H1 (cell line): ENCODE results near the gene C3orf52. TPM values are rescaled to one million over a fixed set of nuclear protein-coding genes. Genes with fewer than 3 reads are reported as not detected.

Experiments used
- CTCF ChIA-PET: fragments of 300-600 bp; sonication (Branson Sonifier 250); formaldehyde crosslinking; loops from one replicate; lab custom pipeline; 2021; ENCODE audit not compliant: partially characterized antibody; lab: Charles Lee
- POLR2A ChIA-PET: fragments of 300-600 bp; sonication (Branson Sonifier 250); formaldehyde crosslinking; loops from one replicate; lab custom pipeline; 2021; ENCODE audit warnings: inconsistent platforms; ENCODE audit not compliant: partially characterized antibody; lab: Charles Lee
- DNase-seq, 2 experiments: peaks; one replicate each; pipeline versions ENCODE4 v3.0.0 to v3.0.0-alpha.2; 2010 to 2022; ENCODE audit warnings: low spot score in 2 of 2, low read depth in 1 of 2, mixed read lengths in 1 of 2
- FAIRE-seq: peaks from 2 replicates; lab custom pipeline; 2011; peaks lifted over from hg19 to GRCh38; lab: Jason Lieb, UNC
- H2AFZ ChIP-seq: 2 replicates; pipeline ENCODE4 v1.8.1; 2012; ENCODE audit warnings: low read length, inconsistent platforms
- H2AK5ac ChIP-seq: 2 replicates; pipeline ENCODE4 v1.6.1; 2013; ENCODE audit warnings: low read depth, low read length
- H2BK120ac ChIP-seq: replicated peaks from 2 replicates; pipeline ENCODE3; 2013; ENCODE audit warnings: low read depth, low read length, inconsistent platforms
- H2BK12ac ChIP-seq: 2 replicates; pipeline ENCODE4 v1.6.1; 2013; ENCODE audit warnings: low read depth, low read length
- H2BK15ac ChIP-seq: 2 replicates; pipeline ENCODE4 v1.6.1; 2013; ENCODE audit warnings: low read length
- H2BK20ac ChIP-seq: 2 replicates; pipeline ENCODE4 v1.6.1; 2013; ENCODE audit warnings: low read length
- H2BK5ac ChIP-seq: 2 replicates; pipeline ENCODE4 v1.6.1; 2013; ENCODE audit warnings: low read depth, low read length
- H3K14ac ChIP-seq: 2 replicates; pipeline ENCODE4 v1.6.1; 2013; ENCODE audit warnings: inconsistent platforms; ENCODE audit not compliant: insufficient read length
- H3K18ac ChIP-seq: 2 replicates; pipeline ENCODE4 v1.6.1; 2013; ENCODE audit warnings: low read length; ENCODE audit errors: extremely low read depth
- H3K23ac ChIP-seq: 2 replicates; pipeline ENCODE4 v1.6.1; 2013; ENCODE audit warnings: inconsistent platforms; ENCODE audit not compliant: insufficient read length
- H3K23me2 ChIP-seq: 2 replicates; pipeline ENCODE4 v1.6.1; 2013; ENCODE audit warnings: low read depth, low read length
- H3K27ac ChIP-seq: 2 replicates; pipeline ENCODE4 v1.6.1; 2011; ENCODE audit warnings: low read depth, low read length, inconsistent platforms
- H3K27me3 ChIP-seq, 4 experiments: replicated peaks in 1 of 4; 1 replicate in 1 of 4; 2 replicates in 3 of 4; pipeline versions ENCODE4 v1.6.1 to v1.8.1; 2011 to 2013; ENCODE audit warnings: low read length in 3 of 4, mild to moderate bottlenecking in 3 of 4, inconsistent platforms in 2 of 4, mixed read lengths in 2 of 4, moderate library complexity in 1 of 4; ENCODE audit not compliant: control insufficient read depth in 3 of 4, insufficient read depth in 3 of 4; ENCODE audit errors: extremely low read depth in 1 of 4
- H3K36me3 ChIP-seq, 4 experiments: 2 replicates each; pipeline versions ENCODE4 v1.6.1 to v1.8.1; 2011 to 2013; ENCODE audit warnings: mild to moderate bottlenecking in 4 of 4, low read length in 3 of 4, moderate library complexity in 2 of 4, control low read depth in 1 of 4, inconsistent platforms in 1 of 4; ENCODE audit not compliant: insufficient read depth in 4 of 4, control insufficient read depth in 2 of 4
- H3K4ac ChIP-seq: replicated peaks from 2 replicates; pipeline ENCODE3; 2013; ENCODE audit warnings: low read length, low read depth, mixed read lengths, inconsistent platforms; ENCODE audit not compliant: insufficient read length
- H3K4me1 ChIP-seq, 4 experiments: replicated peaks in 1 of 4; 1 replicate in 1 of 4; 2 replicates in 3 of 4; pipeline versions ENCODE4 v1.6.1 to v1.8.1; 2011 to 2013; ENCODE audit warnings: low read length in 3 of 4, inconsistent platforms in 2 of 4, mixed read lengths in 1 of 4; ENCODE audit not compliant: insufficient read depth in 4 of 4, control insufficient read depth in 3 of 4
- H3K4me2 ChIP-seq, 2 experiments: 2 replicates each; pipeline versions ENCODE4 v1.6.1 to v1.8.1; 2011 to 2013; ENCODE audit warnings: low read depth in 2 of 2, low read length in 2 of 2, control low read depth in 1 of 2, inconsistent platforms in 1 of 2, mild to moderate bottlenecking in 1 of 2; ENCODE audit not compliant: insufficient read depth in 1 of 2
- H3K4me3 ChIP-seq, 4 experiments: fragments of 200-600, 300-600 bp in 1 of 4; sonication (generic), shearing (Covaris generic), sonication (Bioruptor Twin) in 1 of 4; 2 replicates each; pipeline versions ENCODE4 v1.5.1 to v1.8.1; 2011 to 2016; ENCODE audit warnings: low read length in 4 of 4, low read depth in 3 of 4, control low read depth in 2 of 4, inconsistent platforms in 2 of 4, mild to moderate bottlenecking in 2 of 4, mixed read lengths in 1 of 4, moderate library complexity in 1 of 4; ENCODE audit not compliant: insufficient read depth in 2 of 4; ENCODE audit errors: extremely low read depth in 1 of 4
- H3K56ac ChIP-seq: replicated peaks from 2 replicates; pipeline ENCODE3; 2013; ENCODE audit warnings: low read depth, mild to moderate bottlenecking, mixed read lengths, low read length, inconsistent platforms; ENCODE audit not compliant: insufficient read length
- H3K79me1 ChIP-seq: 2 replicates; pipeline ENCODE4 v1.6.1; 2013; ENCODE audit warnings: low read depth, low read length, control low read depth
- H3K79me2 ChIP-seq, 2 experiments: 2 replicates each; pipeline versions ENCODE4 v1.6.1 to v1.8.1; 2012 to 2013; ENCODE audit warnings: low read length in 2 of 2, mild to moderate bottlenecking in 2 of 2, inconsistent platforms in 1 of 2; ENCODE audit not compliant: insufficient read depth in 2 of 2, control insufficient read depth in 1 of 2
- H3K9ac ChIP-seq, 4 experiments: replicated peaks in 1 of 4; 1 replicate in 1 of 4; 2 replicates in 3 of 4; pipeline versions ENCODE4 v1.6.1 to v1.8.1; 2011 to 2013; ENCODE audit warnings: low read depth in 3 of 4, low read length in 3 of 4, control low read depth in 2 of 4, mild to moderate bottlenecking in 2 of 4, moderate library complexity in 2 of 4, inconsistent platforms in 1 of 4; ENCODE audit errors: extremely low read depth in 1 of 4
- H3K9me3 ChIP-seq, 2 experiments: 2 replicates each; pipeline versions ENCODE4 v1.6.1 to v1.8.1; 2012 to 2013; ENCODE audit warnings: mild to moderate bottlenecking in 2 of 2, moderate library complexity in 2 of 2, control low read depth in 1 of 2, inconsistent platforms in 1 of 2, low read depth in 1 of 2, low read length in 1 of 2, mixed read lengths in 1 of 2; ENCODE audit not compliant: insufficient read depth in 2 of 2
- H4K20me1 ChIP-seq, 2 experiments: replicated peaks in 1 of 2; 2 replicates each; pipeline versions ENCODE3 to v1.8.1; 2011 to 2013; ENCODE audit warnings: inconsistent platforms in 2 of 2, low read length in 2 of 2, mild to moderate bottlenecking in 1 of 2; ENCODE audit not compliant: insufficient read depth in 2 of 2, control insufficient read depth in 1 of 2
- H4K5ac ChIP-seq: 2 replicates; pipeline ENCODE4 v1.6.1; 2013; ENCODE audit warnings: low read length, low read depth, mixed read lengths, inconsistent platforms; ENCODE audit not compliant: insufficient read length
- H4K8ac ChIP-seq: 2 replicates; pipeline ENCODE4 v1.8.0; 2013; ENCODE audit warnings: mild to moderate bottlenecking, moderate library complexity, low read length, inconsistent platforms; ENCODE audit not compliant: insufficient read depth; ENCODE audit errors: extremely low read depth
- H4K91ac ChIP-seq: replicated peaks from 2 replicates; pipeline ENCODE3; 2013; ENCODE audit warnings: low read length, mixed read lengths, inconsistent platforms; ENCODE audit not compliant: insufficient read length
- CTCF ChIP-seq, 3 experiments: IDR thresholded peaks; 1 replicate in 2 of 3; 2 replicates in 1 of 3; pipeline versions ENCODE4 v1.5.1 to v1.6.1; 2011; ENCODE audit warnings: low read length in 3 of 3, mild to moderate bottlenecking in 3 of 3, inconsistent platforms in 2 of 3, low read depth in 1 of 3, moderate library complexity in 1 of 3; ENCODE audit not compliant: insufficient read depth in 1 of 3; ENCODE audit errors: control extremely low read depth in 1 of 3
- KDM5A ChIP-seq: fragments of 200-600 bp; IDR thresholded peaks from 2 replicates; pipeline ENCODE4 v1.7.1; 2012; ENCODE audit warnings: mild to moderate bottlenecking, low read length, inconsistent platforms, mixed read lengths
- RAD21 ChIP-seq, 2 experiments: IDR thresholded peaks in 1 of 2; conservative IDR thresholded peaks in 1 of 2; 2 replicates each; pipeline ENCODE4 v1.6.1; 2011; ENCODE audit warnings: low read depth in 2 of 2, low read length in 2 of 2, improper control_type of control experiment in 1 of 2, inconsistent platforms in 1 of 2, mild to moderate bottlenecking in 1 of 2, moderate library complexity in 1 of 2
- RBBP5 ChIP-seq: IDR thresholded peaks from 2 replicates; pipeline ENCODE4 v1.7.1; 2012; ENCODE audit warnings: low read depth, mild to moderate bottlenecking, inconsistent platforms, low read length, moderate library complexity, borderline replicate concordance
- SIN3A ChIP-seq, 2 experiments: IDR thresholded peaks in 1 of 2; conservative IDR thresholded peaks in 1 of 2; 2 replicates each; pipeline ENCODE4 v1.6.1; 2011 to 2012; ENCODE audit warnings: low read length in 2 of 2, improper control_type of control experiment in 1 of 2, low read depth in 1 of 2, mild to moderate bottlenecking in 1 of 2
- TEAD4 ChIP-seq: IDR thresholded peaks from 2 replicates; pipeline ENCODE4 v1.6.1; 2012; ENCODE audit warnings: low read depth, low read length, inconsistent platforms, mixed read lengths
- USF2 ChIP-seq: IDR thresholded peaks from 2 replicates; pipeline ENCODE4 v1.6.1; 2011; ENCODE audit warnings: low read length, improper control_type of control experiment
- WGBS, 2 experiments: shearing (Covaris generic) in 1 of 2; methylation state at CpG; one replicate each; pipeline versions ENCODE4 v1.1.6 to v1.1.7; 2013 to 2015; ENCODE audit warnings: low lambda C conversion rate in 2 of 2, mixed read lengths in 2 of 2, inconsistent platforms in 1 of 2, low coverage in 1 of 2, missing lambda C conversion rate in 1 of 2; ENCODE audit not compliant: insufficient replicate concordance in 2 of 2, insufficient coverage in 1 of 2, insufficient read length in 1 of 2; ENCODE audit errors: extremely low coverage in 1 of 2, missing lambda C conversion rate in 1 of 2; 5-methylcytosine and 5-hydroxymethylcytosine counted together
- polyA plus RNA-seq, 7 experiments: library from polyadenylated mRNA; depleted of rRNA in 3 of 7; stranded (reverse) in 5 of 7; unstranded in 2 of 7; fragments of >200 nt in 5 of 7; fragments of 200-250 nt in 2 of 7; gene quantifications; 1 replicate in 5 of 7; 2 replicates in 1 of 7; 4 replicates in 1 of 7; pipeline versions ENCODE4 v1.2.1 to v1.2.3, GENCODE V29; 2011 to 2013; ENCODE audit warnings: missing spikeins in 2 of 7, mixed read lengths in 2 of 7
- total RNA-seq: library from RNA; stranded (reverse); fragmentation: NEBNext Ultra II Directional; extraction: Animal tissue kit (Norgen Biotek cat#: 25700); gene quantifications from 2 replicates; pipeline ENCODE4 v1.2.1, GENCODE V29; 2021
- TF ChIP-seq, protein P1 (sequence below): IDR thresholded peaks from 2 replicates; pipeline ENCODE4 v1.6.1; 2012; ENCODE audit warnings: inconsistent platforms

C3orf52 gene
- total and polyA plus RNA-seq, 2 of the 8 experiments (the other 6 are each of a cell fraction or from before 2014, with no cell fraction given) = 9.7 to 13.1 TPM

GRCh38 chr3:112117415-112117814 is 31.2 kb downstream of the C3orf52 start:
- no peak overlapping the region for H3K18ac ChIP-seq
- no peaks in the 10 kb centered on the region for H3K79me2 ChIP-seq
- no peak overlapping the region for H3K56ac ChIP-seq
- H3K23me2 ChIP-seq = no peaks in the 10 kb centered on the region
- no peak overlapping the region for H3K9ac ChIP-seq
- no peak overlapping the region for H2BK20ac ChIP-seq
- H3K27me3 ChIP-seq = no peaks in the 10 kb centered on the region
- H3K9me3 ChIP-seq = no peaks in the 10 kb centered on the region
- no peak overlapping the region for H2BK5ac ChIP-seq
- H3K79me1 ChIP-seq = no peaks in the 10 kb centered on the region
- H2AFZ ChIP-seq = no peak overlapping the region
- peaks cover 0 to 4% (median 2%) of the 10 kb centered on the region in 4 experiments; a peak in 2 of 7 replicates for H3K4me1 ChIP-seq
- H3K14ac ChIP-seq = no peak overlapping the region
- ChIA-PET POLR2A (interaction anchor here (1.1 kb wide), 1 partner anchor 11 kb away, joined by 3 read pairs; no protein-coding TSS in a partner anchor), CTCF (interaction anchor here (0.6 to 1.7 kb wide), 7 partner anchors 8 to 217 kb away, joined by 3 to 11 read pairs (median 3); no protein-coding TSS in a partner anchor)
- H3K4me2 ChIP-seq = no peak overlapping the region
- no peak for DNase-seq
- H2BK12ac ChIP-seq = no peak overlapping the region
- no peak overlapping the region for H4K8ac ChIP-seq
- no peak overlapping the region for H3K4me3 ChIP-seq
- H3K36me3 ChIP-seq = peaks cover 0 to 8% (median 3%) of the 10 kb centered on the region in 4 experiments; a peak in 5 of 8 replicates
- FAIRE-seq = no peak
- H4K20me1 ChIP-seq = no peaks in the 10 kb centered on the region
- H3K4ac ChIP-seq = no peak overlapping the region
- no peak overlapping the region for H2BK15ac ChIP-seq
- H4K5ac ChIP-seq = no peak overlapping the region
- no peak overlapping the region for H2AK5ac ChIP-seq
- no peak overlapping the region for H3K27ac ChIP-seq
- no peak overlapping the region for H2BK120ac ChIP-seq
- WGBS, 2 experiments = 89% methylated on average over 1 of the region's 1 CpG; no CpG with 5 or more reads in 1 of the 2 experiments
- H3K23ac ChIP-seq = no peak overlapping the region
- no peak overlapping the region for H4K91ac ChIP-seq
- no peak for TF ChIP-seq CTCF (IDR thresholded peaks at IDR 0.05; ENCODE audit: control extremely low read depth in 1 of 3, insufficient read depth in 1 of 3, low read depth in 1 of 3, low read length in 3 of 3)
- TF ChIP-seq SIN3A (conservative IDR thresholded peaks at IDR 0.05 in 1 of 2, IDR thresholded peaks at IDR 0.05 in 1 of 2; ENCODE audit: low read depth in 1 of 2, low read length in 2 of 2) = no peak
- TF ChIP-seq, protein P1, sequence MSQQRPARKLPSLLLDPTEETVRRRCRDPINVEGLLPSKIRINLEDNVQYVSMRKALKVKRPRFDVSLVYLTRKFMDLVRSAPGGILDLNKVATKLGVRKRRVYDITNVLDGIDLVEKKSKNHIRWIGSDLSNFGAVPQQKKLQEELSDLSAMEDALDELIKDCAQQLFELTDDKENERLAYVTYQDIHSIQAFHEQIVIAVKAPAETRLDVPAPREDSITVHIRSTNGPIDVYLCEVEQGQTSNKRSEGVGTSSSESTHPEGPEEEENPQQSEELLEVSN = no peak
- TF ChIP-seq RBBP5 = no peak
- no peak for TF ChIP-seq KDM5A
- TF ChIP-seq TEAD4 = no peak
- no peak for TF ChIP-seq USF2
- no peak for TF ChIP-seq RAD21 (IDR thresholded peaks at IDR 0.05 in 1 of 2, conservative IDR thresholded peaks at IDR 0.05 in 1 of 2; ENCODE audit: low read depth in 2 of 2, low read length in 2 of 2)
